IPS-18a (cell line): Measurements from ENCODE around the gene SNX8.

ENCODE experiments used
- H3K27ac ChIP-seq: one replicate; pipeline ENCODE4 v1.5.1; 2013; ENCODE audit warnings: low read length
- H3K27me3 ChIP-seq: one replicate; pipeline ENCODE4 v1.6.1; 2013; ENCODE audit warnings: mild to moderate bottlenecking, low read length; ENCODE audit not compliant: control insufficient read depth, insufficient read depth
- H3K36me3 ChIP-seq: one replicate; pipeline ENCODE4 v1.6.1; 2013; ENCODE audit warnings: low read depth, low read length; ENCODE audit not compliant: control insufficient read depth
- H3K4me1 ChIP-seq: one replicate; pipeline ENCODE4 v1.6.1; 2013; ENCODE audit warnings: low read depth, low read length; ENCODE audit not compliant: control insufficient read depth
- H3K4me3 ChIP-seq: one replicate; pipeline ENCODE4 v1.5.1; 2013; ENCODE audit warnings: low read length
- H3K9ac ChIP-seq: one replicate; pipeline ENCODE4 v1.6.1; 2013; ENCODE audit warnings: mild to moderate bottlenecking, low read length, moderate library complexity
- H3K9me3 ChIP-seq: one replicate; pipeline ENCODE4 v1.6.1; 2013; ENCODE audit warnings: low read depth, low read length; ENCODE audit not compliant: control insufficient read depth

SNX8 gene

DNA sequence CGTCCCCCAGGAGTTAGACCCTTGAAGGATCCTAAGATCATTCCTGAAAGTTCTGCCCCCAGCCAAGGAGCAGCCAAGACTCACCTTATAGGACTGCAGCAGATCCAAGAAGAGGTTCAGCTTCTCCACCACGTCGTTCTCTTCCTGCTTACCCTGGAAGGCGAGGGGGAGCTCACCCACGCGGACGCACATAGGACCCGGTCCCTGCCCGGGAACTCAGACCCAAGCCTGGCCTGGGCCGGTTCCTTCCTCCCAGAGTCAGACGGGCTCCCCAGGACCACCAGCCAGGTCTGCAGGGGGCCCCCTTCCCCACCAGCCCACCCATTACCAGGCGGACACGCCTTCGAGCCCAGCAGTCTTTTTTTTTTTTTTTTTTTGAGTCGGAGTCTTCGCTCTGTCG, 56.6 kb downstream of the SNX8 start:
- no peak overlapping the region for H3K27ac ChIP-seq
- H3K36me3 ChIP-seq: peaks cover 6% of the 10 kb centered on the region
- H3K9ac ChIP-seq: no peak overlapping the region
- no peaks in the 10 kb centered on the region for H3K4me1 ChIP-seq
- H3K27me3 ChIP-seq: no peaks in the 10 kb centered on the region
- H3K9me3 ChIP-seq: no peaks in the 10 kb centered on the region
- H3K4me3 ChIP-seq: no peak overlapping the region

- no peak overlapping the region for H3K4me3 ChIP-seq
- no peaks in the 10 kb centered on the region for H3K27me3 ChIP-seq
- no peaks in the 10 kb centered on the region for H3K4me1 ChIP-seq
- H3K27ac ChIP-seq: no peak overlapping the region
- H3K36me3 ChIP-seq: peaks cover 6% of the 10 kb centered on the region
- H3K9ac ChIP-seq: no peak overlapping the region
- H3K9me3 ChIP-seq: no peaks in the 10 kb centered on the region
Observed at GRCh38 chr7:2257046-2257551, 57.1 kb downstream of the SNX8 start.

- H3K4me3 ChIP-seq: no peak overlapping the region
- peaks cover 6% of the 10 kb centered on the region for H3K36me3 ChIP-seq
- H3K27ac ChIP-seq: no peak overlapping the region
- no peaks in the 10 kb centered on the region for H3K27me3 ChIP-seq
- no peak overlapping the region for H3K9ac ChIP-seq
- H3K4me1 ChIP-seq: no peaks in the 10 kb centered on the region
- H3K9me3 ChIP-seq: no peaks in the 10 kb centered on the region
Observed at GRCh38 chr7:2256306-2257045, 57.8 kb downstream of the SNX8 start.

DNA sequence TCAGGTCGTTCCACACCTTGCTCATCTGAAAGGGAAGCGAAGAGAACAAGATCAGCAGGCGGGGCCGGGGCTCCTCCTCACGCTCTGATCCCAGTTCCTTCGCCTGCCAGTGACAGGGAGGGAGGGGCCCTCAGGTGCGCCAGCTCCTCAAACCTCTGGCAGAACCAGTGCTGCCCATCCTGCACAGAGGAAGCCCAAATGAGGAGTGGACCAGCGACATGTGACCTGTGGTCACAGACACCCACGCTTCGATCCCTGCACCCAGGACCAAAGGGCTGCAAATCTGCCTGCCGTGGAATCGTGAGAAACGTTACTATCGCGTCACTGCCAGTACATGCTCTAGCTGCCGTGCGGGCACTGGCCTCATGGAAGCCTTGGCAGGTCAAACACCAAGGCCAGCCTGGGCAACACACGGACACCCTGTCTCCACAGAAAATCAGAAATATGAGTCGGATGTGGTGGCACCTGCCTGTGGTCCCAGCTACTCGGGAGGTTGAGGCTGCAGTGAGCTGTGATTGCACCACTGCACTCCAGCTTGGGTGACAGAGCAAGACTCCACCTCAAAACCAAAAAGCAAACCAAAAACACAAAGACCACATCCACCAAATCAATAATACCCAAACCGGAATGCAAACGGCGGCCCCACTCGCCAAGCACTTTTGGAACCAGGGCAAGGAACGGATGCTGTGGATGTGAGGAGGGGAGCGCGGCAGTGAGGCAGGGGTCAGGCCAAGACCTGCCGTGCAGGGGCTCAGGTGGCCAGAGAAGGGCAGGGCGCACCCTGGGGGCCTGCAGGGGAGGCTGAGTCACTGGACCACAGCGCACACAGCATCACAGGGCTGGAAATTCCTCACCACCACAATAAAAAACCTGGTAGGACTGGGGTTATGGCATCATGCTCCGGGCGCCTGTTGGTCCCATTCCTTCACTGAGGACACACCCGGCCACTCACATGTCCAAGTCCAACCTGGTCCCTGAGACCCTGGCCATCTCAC, 58.8 kb downstream of the SNX8 start:
- H3K9ac ChIP-seq: no peak overlapping the region
- no peaks in the 10 kb centered on the region for H3K27me3 ChIP-seq
- no peaks in the 10 kb centered on the region for H3K9me3 ChIP-seq
- H3K27ac ChIP-seq: no peak overlapping the region
- H3K4me3 ChIP-seq: no peak overlapping the region
- H3K4me1 ChIP-seq: no peaks in the 10 kb centered on the region
- H3K36me3 ChIP-seq: peaks cover 6% of the 10 kb centered on the region

- no peaks in the 10 kb centered on the region for H3K9me3 ChIP-seq
- H3K27ac ChIP-seq: no peak overlapping the region
- no peak overlapping the region for H3K9ac ChIP-seq
- no peaks in the 10 kb centered on the region for H3K4me1 ChIP-seq
- H3K27me3 ChIP-seq: no peaks in the 10 kb centered on the region
- peaks cover 3% of the 10 kb centered on the region for H3K36me3 ChIP-seq
- no peak overlapping the region for H3K4me3 ChIP-seq
Observed at GRCh38 chr7:2254429-2255144, 59.7 kb downstream of the SNX8 start.

DNA sequence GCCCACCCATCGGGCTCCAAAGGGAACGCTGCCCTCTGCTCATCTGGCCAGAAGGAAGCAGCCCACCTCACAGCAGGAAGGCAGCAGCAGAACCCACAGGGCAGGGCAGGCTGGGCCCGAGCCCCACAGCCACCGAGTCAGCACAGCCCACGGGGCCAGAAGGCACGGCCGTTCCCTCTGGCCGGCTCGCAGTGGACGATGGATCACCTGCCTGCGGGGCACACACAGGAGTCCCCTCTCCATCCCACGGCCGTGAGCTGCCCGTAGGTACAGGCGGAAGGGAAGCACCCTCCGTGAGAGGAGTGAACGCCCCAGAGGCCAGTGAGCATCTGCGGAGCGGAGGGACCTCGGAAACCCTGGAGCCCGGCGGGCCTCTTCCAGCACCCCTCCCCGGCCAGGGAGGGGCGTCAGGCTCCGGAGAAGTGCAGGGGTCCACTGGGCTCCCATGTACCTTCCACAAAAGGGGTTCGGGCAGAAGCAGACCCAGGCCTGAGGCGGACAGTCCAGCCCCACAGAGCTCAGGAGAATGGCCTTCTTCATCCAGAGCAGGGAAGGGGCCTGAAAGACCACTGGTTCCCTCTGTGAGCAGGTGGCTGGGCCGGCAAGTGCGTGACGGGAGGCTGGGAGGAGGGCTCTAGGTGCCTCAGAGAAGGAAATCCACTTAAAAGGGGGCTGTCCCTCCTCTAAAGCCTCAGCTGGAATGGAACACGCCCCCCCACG, 60.6 kb downstream of the SNX8 start:
- H3K9ac ChIP-seq: no peak overlapping the region
- no peak overlapping the region for H3K4me3 ChIP-seq
- H3K27ac ChIP-seq: no peak overlapping the region
- no peaks in the 10 kb centered on the region for H3K27me3 ChIP-seq
- peaks cover 3% of the 10 kb centered on the region for H3K36me3 ChIP-seq
- no peaks in the 10 kb centered on the region for H3K9me3 ChIP-seq
- H3K4me1 ChIP-seq: no peaks in the 10 kb centered on the region

- H3K27ac ChIP-seq: no peak overlapping the region
- no peaks in the 10 kb centered on the region for H3K4me1 ChIP-seq
- H3K9me3 ChIP-seq: no peaks in the 10 kb centered on the region
- no peak overlapping the region for H3K4me3 ChIP-seq
- H3K9ac ChIP-seq: no peak overlapping the region
- H3K27me3 ChIP-seq: no peaks in the 10 kb centered on the region
- H3K36me3 ChIP-seq: peaks cover 3% of the 10 kb centered on the region
Observed at GRCh38 chr7:2253021-2253420, 61.2 kb downstream of the SNX8 start.

GRCh38 chr7:2251841-2252771, 62.1 kb downstream of the SNX8 start:
- H3K9me3 ChIP-seq: no peaks in the 10 kb centered on the region
- no peak overlapping the region for H3K27ac ChIP-seq
- H3K36me3 ChIP-seq: peaks cover 3% of the 10 kb centered on the region
- H3K9ac ChIP-seq: no peak overlapping the region
- peaks cover 4% of the 10 kb centered on the region for H3K4me1 ChIP-seq
- H3K27me3 ChIP-seq: no peaks in the 10 kb centered on the region
- H3K4me3 ChIP-seq: no peak overlapping the region

DNA sequence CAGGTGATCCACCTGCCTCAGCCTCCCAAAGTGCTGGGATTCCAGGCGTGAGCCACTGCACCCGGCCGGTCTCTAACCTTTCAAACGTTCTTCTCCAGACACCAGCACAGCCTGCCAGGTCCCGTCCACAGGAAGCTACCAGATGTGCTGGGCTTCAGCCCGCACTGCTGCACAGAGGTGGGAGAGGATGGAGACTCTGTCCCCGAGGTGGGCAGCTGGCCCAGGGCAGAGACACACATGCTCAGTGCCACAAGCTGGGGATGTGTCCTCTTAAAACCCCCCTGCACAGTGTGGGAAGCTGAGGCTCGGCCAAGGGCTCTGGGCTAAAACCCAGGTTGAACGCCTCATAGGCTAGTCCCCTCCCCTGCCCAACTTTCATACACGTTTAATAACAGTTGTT, 62.9 kb downstream of the SNX8 start:
- Histone ChIP-seq H3K9ac (no peak overlapping the region), H3K4me1 (peaks cover 4% of the 10 kb centered on the region), H3K27ac (no peak overlapping the region)

GRCh38 chr7:2249744-2250323, 64.4 kb downstream of the SNX8 start:
- Histone ChIP-seq H3K9me3 (no peaks in the 10 kb centered on the region), H3K36me3 (peaks cover 9% of the 10 kb centered on the region), H3K9ac (no peak overlapping the region), H3K27ac (no peak overlapping the region), H3K4me1 (peaks cover 4% of the 10 kb centered on the region), H3K4me3 (no peak overlapping the region), H3K27me3 (no peaks in the 10 kb centered on the region)

More for the DNA sequence above, 62.9 kb downstream of the SNX8 start:
- Histone ChIP-seq H3K36me3 (peaks cover 3% of the 10 kb centered on the region), H3K9me3 (no peaks in the 10 kb centered on the region), H3K4me3 (no peak overlapping the region), H3K27me3 (no peaks in the 10 kb centered on the region)
